ENCODE measurements around the gene CCDC160. TPM values are rescaled to one million over a fixed set of nuclear protein-coding genes. Genes with fewer than 3 reads are reported as not detected.

Gene CCDC160
- total and polyA plus RNA-seq, 2 of the 8 experiments (the other 6 are each of a cell fraction or from before 2014, with no cell fraction given): 0.92 to 2.6 TPM

GRCh38 chrX:134235236-134235635, 1.7 kb upstream of the CCDC160 start:
- Histone ChIP-seq H3K9me3 (ENCODE audit: insufficient read depth in 2 of 2, low read depth in 1 of 2, low read length in 1 of 2) (no peaks in the 10 kb centered on the region), H2BK5ac (ENCODE audit: low read depth, low read length) (no peak overlapping the region), H3K18ac (ENCODE audit: extremely low read depth, low read length) (no peak overlapping the region), H2BK15ac (ENCODE audit: low read length) (no peak overlapping the region), H2BK20ac (ENCODE audit: low read length) (no peak overlapping the region), H4K5ac (ENCODE audit: insufficient read length, low read depth, low read length) (no peak overlapping the region), H2AK5ac (ENCODE audit: low read depth, low read length) (no peak overlapping the region), H3K27ac (ENCODE audit: low read depth, low read length) (no peak overlapping the region), H3K4me3 (ENCODE audit: extremely low read depth in 1 of 4, insufficient read depth in 2 of 4, low read depth in 3 of 4, low read length in 4 of 4) (no peak overlapping the region), H2AFZ (ENCODE audit: low read length) (no peak overlapping the region), H3K23ac (ENCODE audit: insufficient read length) (no peak overlapping the region), H3K79me1 (ENCODE audit: low read depth, low read length) (no peaks in the 10 kb centered on the region), H3K56ac (replicated peaks; ENCODE audit: insufficient read length, low read depth, low read length) (no peak overlapping the region), H2BK120ac (replicated peaks; ENCODE audit: low read depth, low read length) (no peak overlapping the region), H3K23me2 (ENCODE audit: low read depth, low read length) (0 out of 2 replicates have a peak, but pooled peaks cover 4% of the 10 kb centered on the region), H4K8ac (ENCODE audit: extremely low read depth, insufficient read depth, low read length) (no peak overlapping the region), H3K79me2 (ENCODE audit: control insufficient read depth in 1 of 2, insufficient read depth in 2 of 2, low read length in 2 of 2) (no peaks in the 10 kb centered on the region), H3K4ac (replicated peaks; ENCODE audit: insufficient read length, low read depth, low read length) (no peak overlapping the region), H3K36me3 (ENCODE audit: control insufficient read depth in 2 of 4, insufficient read depth in 4 of 4, low read length in 3 of 4) (no peaks in the 10 kb centered on the region), H3K14ac (ENCODE audit: insufficient read length) (no peak overlapping the region), H3K9ac (replicated peaks in 1 of 4; ENCODE audit: extremely low read depth in 1 of 4, low read depth in 3 of 4, low read length in 3 of 4) (no peak overlapping the region), H4K91ac (replicated peaks; ENCODE audit: insufficient read length, low read length) (no peak overlapping the region), H3K4me1 (replicated peaks in 1 of 4; ENCODE audit: control insufficient read depth in 3 of 4, insufficient read depth in 4 of 4, low read length in 3 of 4) (peaks cover under 1 to 8% (median 2%) of the 10 kb centered on the region in 4 experiments; a peak in 4 of 7 replicates), H2BK12ac (ENCODE audit: low read depth, low read length) (no peak overlapping the region), H4K20me1 (replicated peaks in 1 of 2; ENCODE audit: control insufficient read depth in 1 of 2, insufficient read depth in 2 of 2, low read length in 2 of 2) (no peaks in the 10 kb centered on the region), H3K4me2 (ENCODE audit: insufficient read depth in 1 of 2, low read depth in 2 of 2, low read length in 2 of 2) (no peak overlapping the region), H3K27me3 (replicated peaks in 1 of 4; ENCODE audit: control insufficient read depth in 3 of 4, extremely low read depth in 1 of 4, insufficient read depth in 3 of 4, low read length in 3 of 4) (no peaks in the 10 kb centered on the region)
- ChIA-PET POLR2A (ENCODE audit: partially characterized antibody) (no interaction called here), CTCF (ENCODE audit: partially characterized antibody) (interaction anchor here (0.6 kb wide), 1 partner anchor 421 kb away, joined by 3 read pairs; no protein-coding TSS in a partner anchor)
- WGBS, 2 experiments (ENCODE audit: extremely low coverage in 1 of 2, insufficient coverage in 1 of 2, insufficient read length in 1 of 2, insufficient replicate concordance in 2 of 2, low coverage in 1 of 2, low lambda C conversion rate in 2 of 2, missing lambda C conversion rate in 1 of 2): 83% methylated on average over 3 of the region's 4 CpGs; no CpG with 5 or more reads in 1 of the 2 experiments
- no peak for DNase-seq (ENCODE audit: low read depth in 1 of 2, low spot score in 2 of 2)
- FAIRE-seq: no peak
- TF ChIP-seq NANOG (IDR thresholded peaks at IDR 0.05; ENCODE audit: insufficient read depth, low read depth, low read length, poor library complexity, severe bottlenecking) (no peak), TAF1 (IDR thresholded peaks at IDR 0.05; ENCODE audit: low read depth, low read length) (no peak), SP1 (IDR thresholded peaks at IDR 0.05; ENCODE audit: low read depth, low read length) (no peak), TAF7 (optimal IDR thresholded peaks at IDR 0.05; ENCODE audit: borderline replicate concordance, low read depth, low read length) (no peak), NRF1 (IDR thresholded peaks at IDR 0.05; ENCODE audit: low read depth, low read length) (no peak), RFX5 (IDR thresholded peaks at IDR 0.05; ENCODE audit: borderline replicate concordance, low read depth, low read length) (no peak), YY1 (IDR thresholded peaks at IDR 0.05; ENCODE audit: low read depth, low read length) (no peak), ASH2L (IDR thresholded peaks at IDR 0.05; ENCODE audit: low read length) (no peak), SAP30 (IDR thresholded peaks at IDR 0.05; ENCODE audit: insufficient read depth, insufficient replicate concordance, low read length) (no peak), POLR2A (IDR thresholded peaks at IDR 0.05; ENCODE audit: control extremely low read depth in 1 of 2, low read depth in 2 of 2, low read length in 2 of 2) (no peak), TEAD4 (IDR thresholded peaks at IDR 0.05; ENCODE audit: low read depth, low read length) (no peak), FOSL1 (IDR thresholded peaks at IDR 0.05; ENCODE audit: insufficient read depth, low read depth, low read length) (no peak)
- TF ChIP-seq, protein P1, sequence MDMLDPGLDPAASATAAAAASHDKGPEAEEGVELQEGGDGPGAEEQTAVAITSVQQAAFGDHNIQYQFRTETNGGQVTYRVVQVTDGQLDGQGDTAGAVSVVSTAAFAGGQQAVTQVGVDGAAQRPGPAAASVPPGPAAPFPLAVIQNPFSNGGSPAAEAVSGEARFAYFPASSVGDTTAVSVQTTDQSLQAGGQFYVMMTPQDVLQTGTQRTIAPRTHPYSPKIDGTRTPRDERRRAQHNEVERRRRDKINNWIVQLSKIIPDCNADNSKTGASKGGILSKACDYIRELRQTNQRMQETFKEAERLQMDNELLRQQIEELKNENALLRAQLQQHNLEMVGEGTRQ (IDR thresholded peaks at IDR 0.05; ENCODE audit: low read length): no peak
- TF ChIP-seq, protein P2, sequence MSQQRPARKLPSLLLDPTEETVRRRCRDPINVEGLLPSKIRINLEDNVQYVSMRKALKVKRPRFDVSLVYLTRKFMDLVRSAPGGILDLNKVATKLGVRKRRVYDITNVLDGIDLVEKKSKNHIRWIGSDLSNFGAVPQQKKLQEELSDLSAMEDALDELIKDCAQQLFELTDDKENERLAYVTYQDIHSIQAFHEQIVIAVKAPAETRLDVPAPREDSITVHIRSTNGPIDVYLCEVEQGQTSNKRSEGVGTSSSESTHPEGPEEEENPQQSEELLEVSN (IDR thresholded peaks at IDR 0.05): no peak

All from H1 (cell line).